COLO829 (cell line): Measurements from ENCODE around the gene SCIN.

ENCODE experiments used
- DNase-seq: peaks from one replicate; pipeline ENCODE4 v3.0.0; 2012; ENCODE audit warnings: low spot score

Gene SCIN

DNA sequence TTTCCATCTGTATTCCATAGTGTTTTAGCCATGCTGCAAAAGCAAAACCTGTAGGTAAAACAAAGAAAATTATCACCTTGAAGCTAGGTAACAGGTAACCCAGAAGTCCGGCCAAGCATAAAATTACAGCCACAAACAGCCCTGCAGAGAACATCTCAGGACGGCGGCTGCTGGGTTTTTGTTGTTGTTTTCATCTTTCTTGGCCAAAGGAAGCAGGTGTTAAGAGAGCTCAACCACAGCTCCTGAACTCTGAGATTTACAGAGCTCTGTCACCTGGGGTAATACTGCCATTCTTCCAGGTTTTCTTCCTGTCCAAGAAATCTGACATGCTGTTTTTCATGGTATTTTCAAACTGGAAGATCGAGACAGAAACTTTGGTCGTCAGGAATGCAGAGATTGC, 847 bp upstream of the SCIN start:
- DNase-seq: no peak

DNA sequence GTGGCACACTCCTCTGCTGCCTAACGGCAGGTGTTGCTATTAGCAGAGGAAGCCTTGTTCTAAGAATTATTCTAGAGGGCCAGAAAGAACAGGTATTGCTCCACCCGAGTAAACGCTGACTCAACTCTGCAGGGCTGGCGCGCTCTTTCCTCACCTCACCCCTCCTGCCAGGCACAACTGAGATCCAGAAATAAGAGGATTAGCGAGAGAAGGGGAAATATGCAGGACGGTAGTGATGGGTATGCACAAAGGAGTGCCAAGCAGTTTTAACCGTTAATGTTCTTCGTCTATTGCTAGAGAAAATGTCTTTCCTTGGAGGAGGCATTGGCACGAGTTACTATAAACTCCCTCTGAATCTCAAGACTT, 369 bp upstream of the SCIN start:
- DNase-seq: no peak

DNA sequence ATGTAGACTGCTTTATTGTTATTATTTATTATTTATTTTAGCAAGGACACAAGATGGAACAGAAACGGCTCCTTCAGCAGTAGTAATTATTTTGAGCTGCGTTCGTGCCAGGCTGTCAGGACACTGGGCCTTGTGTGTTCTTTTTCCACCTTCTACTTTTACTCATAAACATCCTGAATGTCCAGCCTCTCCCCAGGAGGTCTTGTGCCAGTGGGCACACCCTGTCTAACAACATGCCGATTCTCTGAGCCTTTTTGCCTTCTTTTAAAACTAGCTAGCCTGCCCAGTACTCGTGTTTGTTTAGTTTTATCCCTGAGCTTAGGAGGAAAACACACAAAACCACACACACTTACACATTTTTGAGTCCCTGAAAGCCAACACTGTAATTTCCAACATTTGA, 1.2 kb downstream of the SCIN start:
- DNase-seq: no peak

DNA sequence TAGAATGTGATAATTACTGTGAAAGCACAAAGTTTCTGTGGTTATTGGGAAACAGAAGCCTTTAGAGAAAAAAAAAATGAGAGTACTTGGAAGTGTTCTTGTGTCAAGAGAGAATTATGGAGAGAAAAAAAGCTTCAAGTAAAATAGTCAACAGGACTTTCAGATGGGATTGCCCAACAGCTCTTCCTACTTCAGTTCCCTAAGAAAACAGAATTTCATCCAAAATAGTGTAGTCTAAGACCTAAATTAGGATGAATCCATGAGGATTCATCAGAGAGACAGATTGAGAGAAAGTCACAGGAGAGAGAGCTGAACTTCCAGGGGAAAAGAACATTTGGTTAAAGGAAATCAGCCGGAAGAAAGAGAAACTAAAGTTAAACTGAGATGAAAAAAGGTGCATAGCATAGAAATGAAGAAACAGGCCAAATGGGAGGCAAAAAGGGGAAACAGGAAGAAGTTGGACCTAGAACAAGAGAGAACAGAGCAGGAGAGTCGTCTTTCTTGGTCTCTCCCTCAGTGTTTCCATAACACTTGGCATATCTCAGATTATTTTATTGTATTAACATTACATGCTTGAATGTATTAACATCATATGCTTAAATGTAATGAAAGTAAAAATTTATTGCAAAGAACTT, 2.5 kb downstream of the SCIN start:
- no peak for DNase-seq

DNA sequence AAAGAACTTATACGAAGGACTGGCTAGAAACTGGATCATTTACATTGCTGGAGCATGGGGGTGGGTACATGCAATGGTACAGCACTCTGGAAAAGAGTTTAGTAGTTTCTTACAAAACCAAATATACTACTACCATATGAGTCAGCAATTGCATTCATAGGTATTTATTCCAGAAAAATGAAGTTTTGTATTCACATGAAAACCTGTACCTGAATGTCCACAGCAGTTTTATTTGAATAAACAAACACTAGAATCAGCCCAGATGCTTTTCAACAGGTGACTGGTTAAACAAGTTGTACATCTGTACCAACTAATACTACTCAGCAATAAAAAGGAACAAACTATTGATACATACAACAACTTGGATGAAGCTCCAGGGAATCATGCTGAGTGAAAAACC, 3.4 kb downstream of the SCIN start:
- no peak for DNase-seq

DNA sequence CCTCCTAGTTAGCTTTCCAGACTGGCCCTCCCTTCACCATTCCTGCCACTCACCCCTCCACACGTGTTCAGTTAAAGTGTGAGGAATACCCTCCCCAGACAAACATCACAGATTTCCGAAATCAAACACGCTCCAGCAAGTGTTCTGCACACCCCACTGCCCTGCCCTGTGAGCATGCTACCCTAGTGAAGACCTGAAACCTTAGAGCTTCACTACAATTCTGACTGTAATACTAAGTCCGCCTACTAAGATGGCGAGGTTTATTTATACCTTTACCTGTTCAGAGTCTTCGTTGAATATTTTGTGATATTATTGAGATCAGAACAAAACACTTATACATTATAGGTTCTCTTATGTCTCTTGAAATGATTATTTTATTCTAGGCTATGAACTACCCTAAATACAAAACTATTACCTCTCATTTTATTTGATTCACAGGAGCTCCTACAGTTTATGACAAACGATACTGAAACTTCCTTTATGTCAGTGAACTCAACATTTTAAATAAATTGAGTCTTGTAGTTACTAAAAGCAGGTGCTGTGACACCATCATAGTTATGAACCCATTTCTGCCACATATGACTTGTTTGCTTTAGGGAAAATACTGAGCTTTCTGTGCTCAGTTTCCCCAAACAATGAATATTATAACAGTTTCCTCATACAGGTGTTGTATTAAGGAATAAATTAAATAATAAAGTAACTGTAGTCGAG, 8.6 kb downstream of the SCIN start:
- DNase-seq: no peak

DNA sequence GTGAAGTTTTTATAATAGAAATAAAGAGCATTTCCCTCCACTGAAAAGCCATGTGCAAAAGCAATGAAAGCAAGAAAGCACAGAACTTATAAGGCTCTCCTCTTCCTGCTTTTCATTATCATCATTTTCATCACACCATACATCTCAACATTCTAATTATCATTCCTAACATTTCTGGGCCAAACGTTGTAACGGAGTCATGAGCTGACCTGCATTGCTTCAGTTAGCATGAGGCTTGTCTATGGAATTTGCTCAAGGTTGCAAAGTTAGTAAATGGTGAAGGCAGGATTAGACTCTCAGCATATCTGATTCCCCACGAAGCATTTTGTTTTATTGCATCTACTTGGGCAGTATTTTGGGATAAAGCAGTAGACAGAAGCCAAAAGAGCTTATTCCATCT, 11.4 kb downstream of the SCIN start:
- DNase-seq: no peak

DNA sequence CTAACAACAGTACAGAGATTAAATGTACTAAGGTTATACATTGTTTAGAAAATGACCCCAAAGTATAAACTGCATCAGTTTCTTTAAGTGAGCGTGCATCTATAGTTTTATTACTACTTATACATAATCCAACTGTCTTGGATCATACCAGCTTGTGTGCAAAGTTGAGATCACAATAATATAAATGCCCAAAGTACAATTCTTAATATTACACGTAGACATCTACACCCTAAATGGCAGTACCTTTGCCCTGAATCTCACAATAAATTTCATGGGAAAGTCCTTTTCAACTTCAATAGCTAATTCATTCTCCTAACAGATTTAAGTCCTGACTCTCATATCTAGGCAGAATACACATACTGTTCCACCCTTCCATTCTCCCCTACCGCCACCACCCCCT, 11.8 kb downstream of the SCIN start:
- DNase-seq: no peak

DNA sequence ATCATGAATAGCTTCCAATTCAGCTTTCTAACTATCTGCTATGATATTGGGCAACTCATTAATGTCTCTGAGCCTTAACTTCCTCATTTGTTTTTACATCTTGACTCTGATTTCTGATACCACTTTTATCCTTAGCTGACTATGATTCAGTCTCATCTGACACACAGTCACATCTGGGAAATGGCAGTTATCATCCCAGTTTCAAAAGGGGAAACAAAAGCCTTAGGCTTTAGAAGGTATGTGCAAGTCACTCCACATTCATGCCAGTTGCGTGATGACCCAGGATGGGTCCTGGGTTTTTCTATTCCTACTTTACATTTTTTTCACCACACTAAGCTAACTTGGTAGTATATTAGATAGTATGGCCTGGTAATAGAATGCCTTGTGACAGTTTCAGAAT, 12.7 kb downstream of the SCIN start:
- DNase-seq: no peak

DNA sequence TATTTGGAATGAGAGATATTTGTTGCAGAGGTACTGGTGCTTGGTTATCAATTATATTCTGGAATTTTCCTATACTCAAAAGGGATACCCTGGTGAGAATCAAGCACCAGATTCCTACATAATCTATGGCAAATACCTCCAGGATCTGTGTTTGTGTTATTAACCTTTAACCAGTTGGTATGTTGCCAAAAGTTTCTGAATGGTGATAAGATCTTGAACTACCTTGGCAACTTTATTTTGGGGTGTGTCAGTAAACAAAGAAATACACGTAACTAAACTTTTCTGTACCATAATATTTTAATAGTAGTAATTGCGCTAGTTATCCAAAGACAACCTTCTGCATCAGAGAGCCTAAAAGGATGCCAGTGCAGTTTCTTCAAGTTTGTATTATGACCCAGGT, 13.4 kb downstream of the SCIN start:
- no peak for DNase-seq

DNA sequence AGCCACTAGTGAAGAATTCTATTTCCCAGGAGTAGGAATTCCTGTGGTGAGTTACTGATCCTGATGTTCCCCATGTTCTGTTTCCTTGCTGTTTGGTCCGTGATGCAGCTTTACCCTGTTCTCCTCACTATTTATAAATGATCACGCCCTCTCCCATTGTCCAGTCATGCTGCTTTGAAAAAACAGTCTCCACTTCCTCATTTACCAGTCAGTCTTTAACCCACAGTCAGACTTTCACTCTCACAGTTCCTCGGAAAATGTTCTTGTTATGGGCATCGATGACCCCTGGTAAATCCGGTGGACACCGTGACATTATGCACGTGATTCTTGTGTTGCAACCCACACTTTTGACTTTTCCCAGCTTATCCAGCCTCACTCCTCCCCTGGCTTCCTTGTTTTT, 14.4 kb downstream of the SCIN start:
- DNase-seq: no peak

DNA sequence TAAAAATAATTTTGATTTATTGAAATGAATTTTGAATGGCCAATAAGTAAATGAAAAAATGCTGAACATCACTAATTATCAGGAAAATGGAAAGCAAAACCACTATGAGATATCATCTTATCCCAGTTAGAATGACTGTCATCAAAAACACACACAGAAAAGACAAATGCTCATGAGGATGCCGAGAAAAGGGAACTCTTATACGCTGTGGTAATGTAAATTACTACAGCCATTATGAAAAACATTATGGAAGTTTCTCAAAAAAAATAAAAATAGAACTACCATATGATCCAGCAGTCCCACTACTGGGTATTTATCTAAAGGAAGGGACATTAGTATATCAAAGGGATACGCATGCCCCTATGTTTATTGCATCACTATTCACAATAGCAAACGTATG, 15.8 kb downstream of the SCIN start:
- no peak for DNase-seq

DNA sequence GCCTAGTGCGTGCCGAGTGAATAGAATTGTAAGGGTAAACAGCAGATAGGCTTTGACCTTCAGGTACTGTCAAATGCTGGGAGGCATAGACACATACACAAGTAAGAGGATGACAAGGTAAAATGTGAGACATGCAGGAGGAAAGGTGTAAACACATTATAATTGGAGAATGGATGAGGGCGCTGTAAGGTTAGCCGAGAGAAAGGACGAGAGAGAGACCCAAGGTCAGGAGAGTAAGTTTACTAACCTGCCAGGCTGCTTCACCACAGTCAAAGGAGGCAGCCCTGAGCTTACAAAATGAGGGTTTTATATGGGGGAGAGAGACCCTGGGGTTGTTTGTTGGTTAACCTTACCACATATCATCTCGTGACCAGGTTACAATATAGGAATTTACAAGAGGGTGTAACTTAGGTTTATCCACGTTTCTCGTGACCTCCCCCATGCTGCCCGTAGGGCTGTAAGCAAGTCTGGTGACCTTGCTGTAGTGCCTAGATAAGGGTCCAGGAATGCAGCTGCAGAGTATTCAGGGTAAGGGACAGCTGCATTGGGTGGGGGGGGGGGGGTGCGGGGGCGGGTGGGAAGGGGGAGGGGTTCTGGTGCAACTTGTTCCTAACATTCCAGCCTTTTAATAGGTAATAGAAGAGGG, 17.9 kb downstream of the SCIN start:
- no peak for DNase-seq

DNA sequence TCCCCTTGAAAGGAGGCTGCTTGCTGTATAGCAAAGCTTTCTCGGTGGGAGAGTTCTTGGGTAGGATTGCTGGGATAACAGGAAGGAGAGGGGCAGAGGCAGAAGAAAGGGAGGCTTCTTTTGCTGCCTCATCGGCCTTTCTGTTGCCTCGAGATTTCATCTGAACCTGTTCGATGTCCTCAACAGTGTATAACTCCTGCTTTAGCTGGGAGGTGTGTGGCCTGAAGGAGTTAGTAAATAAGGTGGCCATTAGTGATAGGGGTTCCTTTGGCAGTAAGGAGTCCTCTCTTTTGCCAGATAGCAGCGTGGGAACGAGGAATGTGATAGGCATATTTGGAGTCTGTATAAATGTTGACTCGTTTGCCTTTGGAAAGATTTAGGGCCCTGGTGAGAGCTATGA, 20.0 kb downstream of the SCIN start:
- DNase-seq: no peak

DNA sequence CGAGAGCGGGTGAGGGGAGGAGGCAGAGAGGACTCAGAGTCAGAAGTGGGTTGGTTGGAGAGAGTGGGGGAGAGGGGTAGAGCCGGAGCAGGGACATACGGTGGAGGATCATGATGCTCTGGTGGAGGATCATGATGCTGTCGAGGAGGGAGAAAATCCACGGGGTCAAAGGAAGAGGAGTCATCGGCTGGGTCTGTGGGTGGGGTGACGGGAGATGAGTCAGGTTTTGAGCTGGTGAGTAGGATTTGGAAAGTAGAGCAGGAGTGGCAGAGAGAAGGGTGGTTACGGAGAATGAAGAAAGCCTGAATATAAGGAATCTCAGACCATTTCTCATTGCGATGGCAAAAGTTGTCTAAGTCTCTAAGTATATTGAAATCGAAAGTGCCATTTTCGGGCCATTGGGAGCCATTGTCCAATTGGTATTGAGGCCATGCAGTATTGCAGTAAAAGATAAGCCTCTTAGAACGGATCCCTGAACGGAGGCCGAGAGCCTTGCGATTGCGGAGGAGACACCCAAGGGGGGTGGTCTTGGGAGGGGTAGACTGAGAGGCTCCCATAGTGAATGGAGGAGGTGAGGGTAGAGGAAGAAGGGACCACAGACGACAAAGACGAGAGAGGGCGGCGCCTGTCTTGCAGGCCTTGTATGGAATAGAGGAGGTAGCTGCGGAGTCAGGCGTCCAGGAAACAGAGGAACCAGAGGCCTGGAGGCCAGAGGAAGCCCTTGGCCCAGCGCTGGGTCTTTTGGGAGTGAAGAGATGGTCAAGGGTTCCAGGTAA, 23.8 kb downstream of the SCIN start:
- no peak for DNase-seq

DNA sequence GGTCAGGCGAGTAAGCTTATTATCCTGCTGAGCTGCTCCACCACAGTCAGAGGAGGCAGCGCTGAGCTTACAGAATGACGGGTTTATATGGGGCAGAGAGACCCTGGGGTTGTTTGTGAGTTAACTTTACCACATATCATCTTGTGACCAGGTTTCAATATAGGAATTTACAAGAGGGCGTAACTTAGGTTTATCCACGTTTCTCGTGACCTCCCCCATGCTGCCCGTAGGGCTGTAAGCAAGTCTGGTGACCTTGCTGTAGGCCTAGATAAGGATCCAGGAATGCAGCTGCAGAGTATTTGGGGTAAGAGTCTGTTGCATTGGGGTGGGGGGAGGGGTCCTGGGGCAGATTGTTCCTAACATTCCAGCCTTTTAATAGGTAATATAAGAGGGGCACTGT, 24.6 kb downstream of the SCIN start:
- DNase-seq: no peak

DNA sequence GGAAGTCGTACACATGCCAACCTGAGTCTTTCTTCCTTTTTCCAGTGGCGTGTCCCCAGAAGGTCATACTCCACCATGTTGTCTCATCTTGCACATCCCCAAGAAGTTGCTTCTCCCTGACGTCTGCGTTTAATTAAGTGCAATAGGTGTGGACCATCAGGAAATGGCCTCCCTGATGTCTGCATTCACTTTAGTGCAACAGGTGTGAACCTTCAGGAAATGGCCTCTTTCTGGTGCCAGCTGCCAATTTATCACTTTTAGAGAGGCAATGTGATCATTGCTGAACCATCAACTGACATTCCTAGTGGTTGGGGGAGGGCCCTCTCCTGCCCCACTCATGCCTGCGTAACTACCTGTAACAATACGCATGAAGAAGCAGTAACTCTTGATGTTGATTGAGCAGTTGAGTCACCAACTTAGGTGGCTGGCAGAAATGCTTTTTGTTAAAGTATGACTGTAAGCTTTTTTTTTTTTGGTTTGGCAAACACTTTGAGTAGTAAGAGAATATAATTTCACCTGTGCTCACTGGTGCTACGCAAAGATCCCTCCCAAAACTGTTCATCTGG, 25.8 kb downstream of the SCIN start:
- DNase-seq: no peak

DNA sequence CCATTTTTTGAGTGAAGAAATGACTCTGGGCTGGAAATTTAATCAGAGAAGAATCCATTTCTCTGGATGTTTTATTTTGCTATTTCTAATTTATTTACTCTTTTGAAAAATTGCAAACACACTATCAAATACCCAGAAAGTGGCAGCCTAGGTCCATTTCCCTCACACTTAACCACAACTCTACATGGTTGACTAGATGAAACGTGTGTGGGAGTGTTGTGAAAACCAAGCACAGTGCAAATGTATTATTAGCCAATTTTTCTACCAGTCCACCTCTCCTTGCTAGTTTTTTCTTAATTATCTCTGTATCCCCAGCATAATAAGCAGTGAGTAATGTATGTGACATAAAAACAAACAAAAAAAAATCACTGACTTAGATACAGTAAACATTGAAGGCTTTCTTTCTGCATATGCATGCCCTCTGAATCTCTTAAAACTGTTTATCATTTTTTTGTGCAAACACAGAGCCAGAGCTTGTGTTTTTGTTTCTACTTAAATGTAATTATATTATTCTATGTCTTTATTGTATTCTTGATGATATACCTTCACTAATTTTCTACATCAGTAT, 30.9 kb downstream of the SCIN start:
- DNase-seq: no peak

DNA sequence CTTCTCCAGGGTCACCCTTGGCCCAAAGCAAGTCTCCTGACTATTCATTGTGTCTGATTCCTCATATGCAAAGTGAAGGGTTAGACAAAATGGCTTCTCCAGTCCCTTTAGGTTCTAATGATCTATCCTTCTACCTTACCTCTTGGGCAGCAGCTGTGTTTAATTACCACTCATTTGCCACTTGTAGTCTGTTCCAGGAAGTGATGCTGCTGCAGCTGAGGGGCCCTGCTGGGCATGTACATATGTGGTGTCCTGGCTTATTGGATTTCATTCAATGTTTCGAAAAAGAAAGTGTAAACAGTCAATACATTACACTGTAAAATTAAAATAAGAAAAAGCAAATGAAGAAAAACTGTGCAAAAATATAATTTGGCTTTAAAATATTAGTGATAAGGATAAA, 36.6 kb downstream of the SCIN start:
- no peak for DNase-seq

DNA sequence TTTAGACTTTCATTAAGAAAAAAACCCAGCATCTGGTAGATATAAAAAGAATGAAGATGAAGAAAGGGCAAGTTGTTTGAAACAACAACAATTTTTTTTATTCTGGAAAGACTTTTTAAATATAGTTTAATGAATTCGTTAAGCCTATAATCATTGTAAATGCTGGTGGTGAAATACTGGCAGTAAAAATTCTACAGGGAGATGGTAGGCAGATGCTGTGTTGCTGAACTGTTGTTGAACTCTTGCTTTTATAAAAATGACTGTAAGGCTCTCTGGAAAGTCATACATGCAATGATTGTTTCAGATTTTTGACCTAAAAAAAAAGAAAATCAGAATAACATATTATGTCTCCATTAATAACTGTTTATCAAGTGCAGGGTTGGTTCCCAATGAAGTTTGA, 39.0 kb downstream of the SCIN start:
- no peak for DNase-seq

DNA sequence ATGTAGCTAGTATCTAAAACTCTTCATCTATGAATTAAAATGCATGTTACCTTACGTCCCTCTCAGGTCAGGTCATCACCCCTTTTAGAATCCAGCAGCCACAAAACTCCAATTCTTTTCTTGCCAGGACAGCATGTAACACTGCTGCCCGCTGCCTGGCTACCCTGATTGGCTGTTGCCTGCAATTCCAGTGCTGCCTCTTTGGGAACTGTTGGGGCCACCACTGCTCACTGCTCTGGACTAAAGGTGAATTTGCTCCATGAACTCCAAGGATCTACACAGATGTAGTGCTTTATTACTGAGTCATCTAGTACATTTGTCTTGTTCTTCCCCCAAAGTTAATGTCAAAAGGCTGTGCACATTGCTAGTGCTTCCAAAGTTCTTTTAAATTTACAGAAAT, 40.4 kb downstream of the SCIN start:
- DNase-seq: no peak

DNA sequence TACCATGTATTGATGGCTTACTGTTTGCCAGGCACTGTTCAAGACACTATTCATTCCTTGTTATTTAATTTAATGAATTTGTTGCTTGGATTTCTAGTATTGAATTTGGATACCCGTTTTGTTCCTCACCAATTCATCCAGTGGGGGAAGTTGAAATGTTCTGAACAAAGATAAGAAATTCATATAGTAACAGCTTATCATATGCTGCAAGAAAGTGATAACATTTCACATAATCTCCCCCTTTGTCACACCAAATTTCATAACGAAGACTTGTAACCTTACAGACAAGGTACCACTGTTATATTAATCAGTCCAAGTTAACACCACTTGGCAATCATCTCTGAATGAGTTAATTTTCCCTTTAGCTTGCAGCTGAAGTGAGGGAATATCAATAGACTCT, 42.1 kb downstream of the SCIN start:
- no peak for DNase-seq
